K562 (cell line): ENCODE data around the gene LIX1L. TPM values are rescaled to one million over a fixed set of nuclear protein-coding genes. Genes with fewer than 3 reads are reported as not detected.

Experiments used
- BRD4 ChIP-seq: fragments of 200-600 bp; sonication (generic); IDR thresholded peaks from 2 replicates; pipeline ENCODE4 v1.6.1; 2017; ENCODE audit warnings: inconsistent platforms
- DACH1 ChIP-seq: fragments of 450-650 bp; IDR thresholded peaks from 2 replicates; pipeline ENCODE4 v1.6.1; 2018; ENCODE audit not compliant: partially characterized antibody
- ELK1 ChIP-seq: sonication (generic); formaldehyde crosslinking; IDR thresholded peaks from 2 replicates; pipeline ENCODE4 v1.8.1; 2022; ENCODE audit warnings: missing genetic modification reagents
- ESRRB ChIP-seq: fragments of 250-450 bp; sonication (Bioruptor Pico); IDR thresholded peaks from 2 replicates; pipeline ENCODE4 v1.5.0; 2020; ENCODE audit warnings: mild to moderate bottlenecking, moderate library complexity, borderline replicate concordance
- FOXK2 ChIP-seq, 2 experiments: fragments of 450-650 bp; IDR thresholded peaks in 1 of 2; conservative IDR thresholded peaks in 1 of 2; 2 replicates each; pipeline ENCODE4 v1.6.1; 2016; ENCODE audit warnings: low read depth in 2 of 2, mild to moderate bottlenecking in 1 of 2
- JUND ChIP-seq, 2 experiments: IDR thresholded peaks; 2 replicates in 1 of 2; 3 replicates in 1 of 2; pipeline ENCODE4 v1.6.1; 2011; ENCODE audit warnings: borderline replicate concordance in 2 of 2, low read depth in 2 of 2, low read length in 2 of 2, improper control_type of control experiment in 1 of 2, missing biosample characterization in 1 of 2, missing genetic modification characterization in 1 of 2, missing genetic modification reagents in 1 of 2
- MED1 ChIP-seq: sonication (generic); formaldehyde crosslinking; IDR thresholded peaks from 2 replicates; pipeline ENCODE4 v1.8.1; 2023; ENCODE audit warnings: missing genetic modification reagents, borderline replicate concordance
- NFYB ChIP-seq: IDR thresholded peaks from 2 replicates; pipeline ENCODE4 v1.6.1; 2011; ENCODE audit warnings: mild to moderate bottlenecking, moderate library complexity; ENCODE audit not compliant: insufficient read length; ENCODE audit errors: extremely low read depth
- SLC30A9 ChIP-seq: fragments of 250-450 bp; sonication (Bioruptor Pico); IDR thresholded peaks from 2 replicates; pipeline ENCODE4 v1.8.0; 2022; ENCODE audit warnings: mild to moderate bottlenecking, moderate library complexity
- SMAD4 ChIP-seq: fragments of 250-450 bp; sonication (Bioruptor Pico); conservative IDR thresholded peaks from 2 replicates; pipeline ENCODE4 v1.8.0; 2021; ENCODE audit warnings: inconsistent platforms, mild to moderate bottlenecking, moderate library complexity
- SOX6 ChIP-seq: fragments of 450-650 bp; IDR thresholded peaks from 2 replicates; pipeline ENCODE4 v1.6.1; 2014; ENCODE audit warnings: mild to moderate bottlenecking
- SRSF1 ChIP-seq: fragments of 200-400 bp; formaldehyde crosslinking; IDR thresholded peaks from 2 replicates; pipeline ENCODE4 v1.6.1; 2017; ENCODE audit warnings: mild to moderate bottlenecking, low read depth, low read length, moderate library complexity
- TEAD1 ChIP-seq, 2 experiments: fragments of 450-650 bp in 1 of 2; sonication (generic) in 1 of 2; formaldehyde crosslinking; IDR thresholded peaks; 2 replicates each; pipeline versions ENCODE4 v1.4.0 to v1.8.0; 2020 to 2022; ENCODE audit warnings: mild to moderate bottlenecking in 2 of 2, missing genetic modification reagents in 1 of 2
- ZC3H11A ChIP-seq: IDR thresholded peaks from 2 replicates; pipeline ENCODE4 v1.6.1; 2012; ENCODE audit warnings: low read depth, low read length, improper control_type of control experiment
- ZEB2 ChIP-seq: fragments of 450-650 bp; IDR thresholded peaks from 2 replicates; pipeline ENCODE4 v1.6.1; 2016
- ZKSCAN1 ChIP-seq: fragments of 150-350 bp; IDR thresholded peaks from 2 replicates; pipeline ENCODE4 v1.6.1; 2016; ENCODE audit warnings: low read depth, low read length
- ZNF695 ChIP-seq: fragments of 450-650 bp; formaldehyde crosslinking; IDR thresholded peaks from 2 replicates; pipeline ENCODE4 v1.4.0; 2020; ENCODE audit warnings: mild to moderate bottlenecking, moderate library complexity
- polyA plus RNA-seq, 8 experiments: library from polyadenylated mRNA; depleted of rRNA in 4 of 8; stranded (reverse) in 5 of 8; unstranded in 3 of 8; fragments of >200 nt; fragmentation: Nextera tagmentation in 2 of 8; fragmentation: Illumina TruSeq in 1 of 8; extraction: Ambion mirVana in 2 of 8; extraction: Trizol in 1 of 8; gene quantifications; 2 replicates each; pipeline versions ENCODE4 v1.2.1 to v1.2.3, GENCODE V29; 2011 to 2014; ENCODE audit warnings: inconsistent platforms in 1 of 8, missing spikeins in 1 of 8
- total RNA-seq, 7 experiments: library from RNA; depleted of rRNA in 6 of 7; stranded (reverse); fragments of >200 nt in 6 of 7; fragmentation: Illumina TruSeq in 2 of 7; extraction: Trizol in 2 of 7; gene quantifications; 2 replicates each; pipeline versions ENCODE4 v1.2.1 to v1.2.3, GENCODE V29; 2011 to 2021; ENCODE audit warnings: low replicate concordance in 1 of 7
- TF ChIP-seq, protein P1 (sequence below): sonication (generic); formaldehyde crosslinking; IDR thresholded peaks from 2 replicates; pipeline ENCODE4 v1.8.0; 2022; ENCODE audit warnings: mild to moderate bottlenecking, missing genetic modification reagents
- TF ChIP-seq, protein P2 (sequence below): fragments of 450-650 bp; formaldehyde crosslinking; conservative IDR thresholded peaks from 2 replicates; pipeline ENCODE4 v1.4.0; 2022; ENCODE audit warnings: mild to moderate bottlenecking, missing genetic modification characterization
- TF ChIP-seq, protein P3 (sequence below), 3 experiments: fragments of 200-800 bp in 1 of 3; fragments of 250-450 bp in 1 of 3; fragments of 450-650 bp in 1 of 3; sonication (Bioruptor Pico) in 1 of 3; sonication (Bioruptor generic) in 1 of 3; formaldehyde crosslinking in 1 of 3; IDR thresholded peaks; 2 replicates each; pipeline versions ENCODE4 v1.6.1 to v1.8.0; 2016 to 2022; ENCODE audit warnings: mild to moderate bottlenecking in 2 of 3, missing genetic modification characterization in 2 of 3, missing compliant biosample characterization in 1 of 3, moderate library complexity in 1 of 3

The LIX1L gene
- total and polyA plus RNA-seq, 9 of the 15 experiments (the other 6 are each of a cell fraction or from before 2014, with no cell fraction given): 4.6 to 26.5 (median 12.5) TPM

GRCh38 chr1:145991735-145992412 is 34.1 kb upstream of the LIX1L start (continued):
- no peak for TF ChIP-seq ZC3H11A
- 0 out of 2 replicates have a peak, but pooled peaks have one; percentile 17 for TF ChIP-seq SMAD4 (CRISPR knock-in tag)
- peak; percentile 23 for TF ChIP-seq BRD4
- no peak for TF ChIP-seq ELK1 (CRISPR knock-in tag)
- no peak for TF ChIP-seq SRSF1
- no peak for TF ChIP-seq ZKSCAN1
- TF ChIP-seq FOXK2 (conservative IDR thresholded peaks at IDR 0.05 in 1 of 2, IDR thresholded peaks at IDR 0.05 in 1 of 2; ENCODE audit: low read depth in 2 of 2): peak in 1 of 2 experiments; percentile 12; a peak in 1 of 4 replicates
- TF ChIP-seq, protein P1, sequence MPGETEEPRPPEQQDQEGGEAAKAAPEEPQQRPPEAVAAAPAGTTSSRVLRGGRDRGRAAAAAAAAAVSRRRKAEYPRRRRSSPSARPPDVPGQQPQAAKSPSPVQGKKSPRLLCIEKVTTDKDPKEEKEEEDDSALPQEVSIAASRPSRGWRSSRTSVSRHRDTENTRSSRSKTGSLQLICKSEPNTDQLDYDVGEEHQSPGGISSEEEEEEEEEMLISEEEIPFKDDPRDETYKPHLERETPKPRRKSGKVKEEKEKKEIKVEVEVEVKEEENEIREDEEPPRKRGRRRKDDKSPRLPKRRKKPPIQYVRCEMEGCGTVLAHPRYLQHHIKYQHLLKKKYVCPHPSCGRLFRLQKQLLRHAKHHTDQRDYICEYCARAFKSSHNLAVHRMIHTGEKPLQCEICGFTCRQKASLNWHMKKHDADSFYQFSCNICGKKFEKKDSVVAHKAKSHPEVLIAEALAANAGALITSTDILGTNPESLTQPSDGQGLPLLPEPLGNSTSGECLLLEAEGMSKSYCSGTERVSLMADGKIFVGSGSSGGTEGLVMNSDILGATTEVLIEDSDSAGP: no peak
- TF ChIP-seq, protein P2, sequence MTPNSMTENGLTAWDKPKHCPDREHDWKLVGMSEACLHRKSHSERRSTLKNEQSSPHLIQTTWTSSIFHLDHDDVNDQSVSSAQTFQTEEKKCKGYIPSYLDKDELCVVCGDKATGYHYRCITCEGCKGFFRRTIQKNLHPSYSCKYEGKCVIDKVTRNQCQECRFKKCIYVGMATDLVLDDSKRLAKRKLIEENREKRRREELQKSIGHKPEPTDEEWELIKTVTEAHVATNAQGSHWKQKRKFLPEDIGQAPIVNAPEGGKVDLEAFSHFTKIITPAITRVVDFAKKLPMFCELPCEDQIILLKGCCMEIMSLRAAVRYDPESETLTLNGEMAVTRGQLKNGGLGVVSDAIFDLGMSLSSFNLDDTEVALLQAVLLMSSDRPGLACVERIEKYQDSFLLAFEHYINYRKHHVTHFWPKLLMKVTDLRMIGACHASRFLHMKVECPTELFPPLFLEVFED: peak; percentile 99
- no peak for TF ChIP-seq DACH1
- TF ChIP-seq NFYB: no peak
- peak; percentile 22 to 58; a peak in 1 of 4 replicates for TF ChIP-seq TEAD1 (CRISPR knock-in tag; IDR thresholded peaks at IDR 0.05)
- TF ChIP-seq SOX6: peak; percentile 8; the same call in 1 of the 2 replicates
- TF ChIP-seq JUND (IDR thresholded peaks at IDR 0.05; ENCODE audit: borderline replicate concordance, low read depth, low read length): no peak
- TF ChIP-seq JUND (tag; IDR thresholded peaks at IDR 0.05; ENCODE audit: borderline replicate concordance, low read depth, low read length): no peak; the same call in 2 of the 3 replicates
- TF ChIP-seq, protein P3, sequence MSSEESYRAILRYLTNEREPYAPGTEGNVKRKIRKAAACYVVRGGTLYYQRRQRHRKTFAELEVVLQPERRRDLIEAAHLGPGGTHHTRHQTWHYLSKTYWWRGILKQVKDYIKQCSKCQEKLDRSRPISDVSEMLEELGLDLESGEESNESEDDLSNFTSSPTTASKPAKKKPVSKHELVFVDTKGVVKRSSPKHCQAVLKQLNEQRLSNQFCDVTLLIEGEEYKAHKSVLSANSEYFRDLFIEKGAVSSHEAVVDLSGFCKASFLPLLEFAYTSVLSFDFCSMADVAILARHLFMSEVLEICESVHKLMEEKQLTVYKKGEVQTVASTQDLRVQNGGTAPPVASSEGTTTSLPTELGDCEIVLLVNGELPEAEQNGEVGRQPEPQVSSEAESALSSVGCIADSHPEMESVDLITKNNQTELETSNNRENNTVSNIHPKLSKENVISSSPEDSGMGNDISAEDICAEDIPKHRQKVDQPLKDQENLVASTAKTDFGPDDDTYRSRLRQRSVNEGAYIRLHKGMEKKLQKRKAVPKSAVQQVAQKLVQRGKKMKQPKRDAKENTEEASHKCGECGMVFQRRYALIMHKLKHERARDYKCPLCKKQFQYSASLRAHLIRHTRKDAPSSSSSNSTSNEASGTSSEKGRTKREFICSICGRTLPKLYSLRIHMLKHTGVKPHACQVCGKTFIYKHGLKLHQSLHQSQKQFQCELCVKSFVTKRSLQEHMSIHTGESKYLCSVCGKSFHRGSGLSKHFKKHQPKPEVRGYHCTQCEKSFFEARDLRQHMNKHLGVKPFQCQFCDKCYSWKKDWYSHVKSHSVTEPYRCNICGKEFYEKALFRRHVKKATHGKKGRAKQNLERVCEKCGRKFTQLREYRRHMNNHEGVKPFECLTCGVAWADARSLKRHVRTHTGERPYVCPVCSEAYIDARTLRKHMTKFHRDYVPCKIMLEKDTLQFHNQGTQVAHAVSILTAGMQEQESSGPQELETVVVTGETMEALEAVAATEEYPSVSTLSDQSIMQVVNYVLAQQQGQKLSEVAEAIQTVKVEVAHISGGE (CRISPR knock-in tag; IDR thresholded peaks at IDR 0.05): no peak
- no peak for TF ChIP-seq ZEB2
- TF ChIP-seq SLC30A9: no peak
- no peak for TF ChIP-seq MED1 (CRISPR knock-in tag)
- peak; percentile 97 for TF ChIP-seq ESRRB (CRISPR knock-in tag)
- TF ChIP-seq ZNF695: peak; percentile 68; the same call in 1 of the 2 replicates
